ENCODE data around the gene LRRK1. TPM values are rescaled to one million over a fixed set of nuclear protein-coding genes. Genes with fewer than 3 reads are reported as not detected.

LRRK1 gene
- total RNA-seq, 4 donors from 2014 or later: 12.1 to 23.8 (median 15.2) TPM

- Histone ChIP-seq H3K9me3 (peaks cover 0 to 8% (median 0%) of the 10 kb centered on the region in 3 donors), H3K36me3 (peaks cover 0 to 55% of the 10 kb centered on the region in 2 donors), H3K27me3 (peaks cover 8% of the 10 kb centered on the region), H3K27ac (no peak overlapping the region), H3K4me3 (no peak overlapping the region), H3K4me1 (no peaks in the 10 kb centered on the region)
- ATAC-seq: no peak
- TF ChIP-seq POLR2AphosphoS5 (IDR thresholded peaks at IDR 0.05): no peak
- no peak for TF ChIP-seq CTCF (IDR thresholded peaks at IDR 0.05)
- no peak for TF ChIP-seq POLR2A (IDR thresholded peaks at IDR 0.05)
- TF ChIP-seq EP300 (IDR thresholded peaks at IDR 0.05): no peak
- 74 to 92% methylated on average over 4 to 7 of the region's 9 CpGs for WGBS, 2 donors (ENCODE audit: low coverage in 1 of 2)
Measured at GRCh38 chr15:101029971-101030661, 111.0 kb downstream of the LRRK1 start.

- no peaks in the 10 kb centered on the region for H3K4me1 ChIP-seq
- no peak for TF ChIP-seq POLR2A (IDR thresholded peaks at IDR 0.05)
- no peak for TF ChIP-seq EP300 (IDR thresholded peaks at IDR 0.05)
- no peak for TF ChIP-seq POLR2AphosphoS5 (IDR thresholded peaks at IDR 0.05)
- no peak for TF ChIP-seq CTCF (IDR thresholded peaks at IDR 0.05)
- no peak overlapping the region for H3K27ac ChIP-seq
- H3K4me3 ChIP-seq: no peak overlapping the region
- WGBS, 2 donors (ENCODE audit: low coverage in 1 of 2): 88 to 91% methylated on average over 5 to 8 of the region's 8 CpGs
- ATAC-seq: no peak
- peaks cover 0 to 19% (median 0%) of the 10 kb centered on the region in 3 donors for H3K9me3 ChIP-seq
- peaks cover 8% of the 10 kb centered on the region for H3K27me3 ChIP-seq
- H3K36me3 ChIP-seq: peaks cover 0 to 49% of the 10 kb centered on the region in 2 donors
Measured at GRCh38 chr15:101031213-101031612, 112.1 kb downstream of the LRRK1 start.

- Histone ChIP-seq H3K4me1 (no peaks in the 10 kb centered on the region), H3K9me3 (peaks cover 0 to 21% (median 0%) of the 10 kb centered on the region in 3 donors), H3K36me3 (peaks cover 0 to 43% of the 10 kb centered on the region in 2 donors), H3K27ac (no peak overlapping the region), H3K27me3 (peaks cover 5% of the 10 kb centered on the region), H3K4me3 (no peak overlapping the region)
- TF ChIP-seq EP300 (IDR thresholded peaks at IDR 0.05) (no peak), POLR2A (IDR thresholded peaks at IDR 0.05) (no peak), POLR2AphosphoS5 (IDR thresholded peaks at IDR 0.05) (no peak), CTCF (IDR thresholded peaks at IDR 0.05) (no peak)
- ATAC-seq: no peak
- WGBS, 2 donors (ENCODE audit: low coverage in 1 of 2): 85 to 92% methylated on average over 3 of the region's 3 CpGs
Measured at GRCh38 chr15:101033801-101034200, 114.6 kb downstream of the LRRK1 start.

- Histone ChIP-seq H3K9me3 (peaks cover 0 to 22% (median 0%) of the 10 kb centered on the region in 3 donors), H3K4me1 (no peaks in the 10 kb centered on the region), H3K27ac (no peak overlapping the region), H3K36me3 (peaks cover 0 to 24% of the 10 kb centered on the region in 2 donors), H3K27me3 (no peaks in the 10 kb centered on the region), H3K4me3 (no peak overlapping the region)
- TF ChIP-seq POLR2A (IDR thresholded peaks at IDR 0.05) (no peak), POLR2AphosphoS5 (IDR thresholded peaks at IDR 0.05) (no peak), EP300 (IDR thresholded peaks at IDR 0.05) (no peak)
- ATAC-seq: no peak
Measured at GRCh38 chr15:101035611-101036010, 116.5 kb downstream of the LRRK1 start.

- Histone ChIP-seq H3K4me3 (no peak overlapping the region), H3K9me3 (peaks cover 0 to 28% (median 0%) of the 10 kb centered on the region in 3 donors), H3K27me3 (no peaks in the 10 kb centered on the region), H3K27ac (no peak overlapping the region), H3K4me1 (no peaks in the 10 kb centered on the region), H3K36me3 (peaks cover 0 to 19% of the 10 kb centered on the region in 2 donors)
- 60 to 92% methylated on average over 1 of the region's 1 CpG for WGBS, 2 donors (ENCODE audit: low coverage in 1 of 2)
- ATAC-seq: no peak
- TF ChIP-seq POLR2AphosphoS5 (IDR thresholded peaks at IDR 0.05) (no peak), EP300 (IDR thresholded peaks at IDR 0.05) (no peak), CTCF (IDR thresholded peaks at IDR 0.05) (no peak), POLR2A (IDR thresholded peaks at IDR 0.05) (no peak)
Measured at GRCh38 chr15:101036189-101036588, 117.0 kb downstream of the LRRK1 start.

Measured in gastroesophageal sphincter (tissue), 4 donors.